Lung (tissue), 12 donors: Measurements from ENCODE around the gene NACA2. TPM values are rescaled to one million over a fixed set of nuclear protein-coding genes. Genes with fewer than 3 reads are reported as not detected.

ENCODE experiments used
- ATAC-seq: fragments of 200-7000 bp; cut with Tn5 transposase; one replicate; pipeline ENCODE4 v1.9.1; 2020; ENCODE audit warnings: moderate number of reproducible peaks; ENCODE audit not compliant: insufficient read depth, low FRiP score
- DNase-seq, 3 donors: peaks; one replicate each; pipeline ENCODE4 v3.0.0-alpha.2; 2013 to 2017
- H3K27ac ChIP-seq, 2 donors: one replicate each; pipeline ENCODE4 v1.5.1; 2013; ENCODE audit warnings: mild to moderate bottlenecking in 2 of 2, moderate library complexity in 2 of 2, control low read depth in 1 of 2, inconsistent platforms in 1 of 2, low read depth in 1 of 2, low read length in 1 of 2
- H3K27me3 ChIP-seq, 3 donors: one replicate each; pipeline ENCODE4 v1.5.1; 2013; ENCODE audit warnings: low read length in 2 of 3; ENCODE audit not compliant: control insufficient read depth in 3 of 3, insufficient read depth in 3 of 3
- H3K36me3 ChIP-seq, 4 donors: one replicate each; pipeline ENCODE4 v1.5.1; 2013; ENCODE audit warnings: low read length in 4 of 4, mild to moderate bottlenecking in 1 of 4, moderate library complexity in 1 of 4; ENCODE audit not compliant: control insufficient read depth in 4 of 4, insufficient read depth in 4 of 4
- H3K4me1 ChIP-seq, 5 donors: one replicate each; pipeline ENCODE4 v1.5.1; 2013; ENCODE audit warnings: low read length in 5 of 5, mild to moderate bottlenecking in 2 of 5, moderate library complexity in 1 of 5; ENCODE audit not compliant: control insufficient read depth in 5 of 5, insufficient read depth in 5 of 5
- H3K4me3 ChIP-seq: one replicate; pipeline ENCODE4 v1.5.1; 2013; ENCODE audit warnings: mild to moderate bottlenecking, control low read depth, moderate library complexity
- H3K9ac ChIP-seq, 2 donors: one replicate each; pipeline ENCODE4 v1.5.1; 2013; ENCODE audit warnings: low read length in 2 of 2, control low read depth in 1 of 2; ENCODE audit not compliant: insufficient read depth in 1 of 2
- H3K9me3 ChIP-seq, 4 donors: one replicate each; pipeline ENCODE4 v1.5.1; 2013; ENCODE audit warnings: low read length in 3 of 4, mild to moderate bottlenecking in 1 of 4, moderate library complexity in 1 of 4; ENCODE audit not compliant: control insufficient read depth in 4 of 4, insufficient read depth in 3 of 4
- CTCF ChIP-seq: IDR thresholded peaks from 2 replicates; pipeline ENCODE4 v1.5.1; 2012; ENCODE audit warnings: mild to moderate bottlenecking; ENCODE audit errors: control extremely low read depth, extremely low read depth
- WGBS, 2 donors: extraction: QIAGEN DNeasy Blood & Tissue Kit; methylation state at CpG; one replicate each; pipeline ENCODE4 v1.1.7; 2013; 5-methylcytosine and 5-hydroxymethylcytosine counted together
- polyA plus RNA-seq, 2 donors: library from polyadenylated mRNA; stranded (reverse); fragments of 200-250 nt; gene quantifications; one replicate each; pipeline ENCODE4 v1.2.1, GENCODE V29; 2013
- total RNA-seq, 2 donors: library from RNA; depleted of rRNA in 1 of 2; stranded (reverse); fragments of >200 nt in 1 of 2; gene quantifications; one replicate each; pipeline ENCODE4 v1.2.1, GENCODE V29; 2014 to 2021
- donor health status: control.
- donor health status: control.
- donor health status: Bipolar disorder and iron deficiency.
- donor health status: healthy.
- donor health status: DM: yes; HTN: yes; CAD: no.

The NACA2 gene
- total and polyA plus RNA-seq, 4 donors, result 0.07 TPM; not detected in 3

DNA sequence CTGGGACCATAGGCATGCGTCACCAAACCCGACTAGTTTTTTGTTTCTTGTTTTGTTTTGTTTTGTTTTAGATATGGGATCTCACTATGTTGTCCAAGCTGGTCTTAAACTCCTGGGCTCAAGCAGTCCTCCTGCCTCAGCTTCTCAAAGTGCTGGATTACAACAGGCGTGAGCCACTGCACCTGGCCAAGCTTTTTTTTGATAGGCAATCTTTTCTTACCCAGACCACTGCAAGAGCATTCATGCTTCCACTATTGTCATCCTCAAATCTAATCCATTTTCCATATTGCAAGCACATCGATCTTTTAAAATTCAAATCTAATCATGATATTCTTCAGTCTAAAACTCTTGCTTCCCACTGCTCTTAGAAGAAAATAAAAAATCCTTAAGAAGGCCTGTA is 10.3 kb upstream of the NACA2 start:
- H3K27ac ChIP-seq, result no peak overlapping the region
- no peak overlapping the region for H3K9ac ChIP-seq
- ATAC-seq, result no peak
- no peak for DNase-seq
- no peak for TF ChIP-seq CTCF
- peaks cover 0 to 6% (median 0%) of the 10 kb centered on the region in 5 donors for H3K4me1 ChIP-seq
- 74 to 90% methylated on average over 4 of the region's 4 CpGs for WGBS, 2 donors
- H3K36me3 ChIP-seq, result no peaks in the 10 kb centered on the region
- no peaks in the 10 kb centered on the region for H3K27me3 ChIP-seq
- no peaks in the 10 kb centered on the region for H3K9me3 ChIP-seq
- H3K4me3 ChIP-seq, result no peak overlapping the region

- Histone ChIP-seq H3K27me3 (no peaks in the 10 kb centered on the region), H3K4me3 (no peak overlapping the region), H3K36me3 (no peaks in the 10 kb centered on the region), H3K4me1 (peaks cover 0 to 7% (median 0%) of the 10 kb centered on the region in 5 donors), H3K9me3 (no peaks in the 10 kb centered on the region), H3K27ac (no peak overlapping the region), H3K9ac (no peak overlapping the region)
- no peak for DNase-seq
- no peak for TF ChIP-seq CTCF
- WGBS, 2 donors, result 8 to 16% methylated on average over 2 of the region's 2 CpGs
- no peak for ATAC-seq
These were observed 9.6 kb upstream of the NACA2 start for GRCh38 chr17:61600621-61601020.

- ATAC-seq (no peak), DNase-seq (no peak)
- no peak for TF ChIP-seq CTCF
- Histone ChIP-seq H3K9me3 (no peaks in the 10 kb centered on the region), H3K27me3 (no peaks in the 10 kb centered on the region), H3K27ac (no peak overlapping the region), H3K4me1 (peaks cover 0 to 7% (median 0%) of the 10 kb centered on the region in 5 donors), H3K9ac (no peak overlapping the region), H3K36me3 (no peaks in the 10 kb centered on the region), H3K4me3 (no peak overlapping the region)
- 80 to 86% methylated on average over 3 of the region's 3 CpGs for WGBS, 2 donors
These were observed 8.6 kb upstream of the NACA2 start for GRCh38 chr17:61599608-61600007.

DNA sequence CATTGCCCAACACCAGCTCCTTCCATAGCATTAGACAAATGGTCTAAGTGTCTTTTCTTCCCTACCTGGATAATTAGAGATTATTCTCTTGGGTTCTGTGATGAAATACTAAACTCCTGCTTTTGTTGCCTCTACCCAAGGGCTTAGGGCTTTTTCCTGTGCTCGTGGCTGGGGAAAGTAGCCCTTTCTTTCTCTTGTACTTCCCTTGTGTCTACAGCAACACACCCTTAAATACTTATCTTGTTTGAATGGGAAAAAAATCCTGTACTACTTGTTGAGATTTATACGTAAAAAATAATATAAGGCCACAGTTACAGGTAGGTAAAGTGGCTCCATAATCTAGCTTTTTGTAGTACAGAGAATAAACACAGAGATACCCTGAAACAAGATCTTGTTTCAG is 7.0 kb upstream of the NACA2 start:
- H3K9me3 ChIP-seq, result peaks cover 0 to 3% (median 0%) of the 10 kb centered on the region in 4 donors
- H3K9ac ChIP-seq, result no peak overlapping the region
- no peaks in the 10 kb centered on the region for H3K36me3 ChIP-seq
- no peak for TF ChIP-seq CTCF
- H3K4me3 ChIP-seq, result no peak overlapping the region
- WGBS, 2 donors, result 55 to 76% methylated on average over 2 of the region's 2 CpGs
- DNase-seq, result no peak
- ATAC-seq, result no peak
- H3K27ac ChIP-seq, result no peak overlapping the region
- no peaks in the 10 kb centered on the region for H3K27me3 ChIP-seq
- peaks cover 0 to 9% (median 0%) of the 10 kb centered on the region in 5 donors for H3K4me1 ChIP-seq
